ENCODE results near the gene EEFSEC.
A peak's percentile ranks its signal among the peaks of the same experiment; 100 is the strongest.

EEFSEC gene

DNA sequence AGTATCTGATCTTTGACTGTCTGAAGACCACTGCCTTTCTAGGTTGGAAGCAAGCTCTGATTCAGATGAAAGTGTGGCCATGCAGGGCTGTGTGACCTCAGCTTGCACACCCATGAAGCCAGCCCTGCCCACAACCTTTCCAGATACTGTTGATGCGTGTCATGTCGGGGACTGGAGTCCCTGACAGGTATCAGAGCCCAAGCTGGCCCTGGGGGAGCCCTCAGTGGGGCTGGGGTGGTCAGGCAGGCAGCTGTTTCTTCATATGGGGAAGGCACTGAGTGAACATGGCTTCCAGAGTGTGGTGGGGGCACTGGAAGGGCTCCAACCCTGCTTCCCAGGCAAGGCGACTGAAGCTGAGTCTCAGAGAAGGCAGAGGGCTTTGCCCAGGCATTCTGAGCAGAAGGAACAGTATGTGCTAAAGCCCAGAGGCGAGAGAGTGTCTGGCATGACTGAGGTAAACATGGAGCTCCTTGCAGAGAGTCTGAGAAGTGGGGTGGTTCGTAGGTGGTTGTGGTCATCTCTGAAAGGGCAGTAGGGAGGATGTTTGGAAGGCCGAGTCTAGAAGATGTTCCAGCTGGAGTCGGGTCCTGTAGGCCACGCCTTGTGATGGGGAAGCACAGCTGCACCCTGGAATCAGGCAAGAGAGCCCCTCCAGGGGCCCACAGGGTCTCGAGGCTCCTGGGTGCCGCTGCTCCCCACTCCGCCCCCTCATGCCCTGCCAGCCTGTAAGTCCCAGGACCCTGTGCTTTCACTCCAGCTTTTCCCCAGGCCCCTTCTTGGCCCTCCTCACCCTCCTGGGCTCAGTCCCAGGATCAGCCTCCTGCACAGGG lies 122.2 kb downstream of the EEFSEC start:
- no peak for DNase-seq

DNA sequence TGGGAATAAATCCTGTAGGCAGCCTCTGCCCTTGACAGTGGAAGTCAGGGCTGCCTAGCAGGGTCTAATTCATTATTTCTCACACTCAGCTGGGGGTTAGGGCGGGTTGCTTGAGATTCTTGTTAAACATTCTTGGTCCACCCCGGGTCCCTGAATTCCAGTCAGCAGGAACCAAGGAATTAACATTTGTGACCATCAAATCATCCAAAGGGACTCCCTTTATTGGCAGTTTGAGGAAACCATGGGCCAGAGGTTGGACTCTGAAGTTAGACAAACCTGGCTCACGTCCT lies 122.8 kb downstream of the EEFSEC start:
- no peak for DNase-seq

DNA sequence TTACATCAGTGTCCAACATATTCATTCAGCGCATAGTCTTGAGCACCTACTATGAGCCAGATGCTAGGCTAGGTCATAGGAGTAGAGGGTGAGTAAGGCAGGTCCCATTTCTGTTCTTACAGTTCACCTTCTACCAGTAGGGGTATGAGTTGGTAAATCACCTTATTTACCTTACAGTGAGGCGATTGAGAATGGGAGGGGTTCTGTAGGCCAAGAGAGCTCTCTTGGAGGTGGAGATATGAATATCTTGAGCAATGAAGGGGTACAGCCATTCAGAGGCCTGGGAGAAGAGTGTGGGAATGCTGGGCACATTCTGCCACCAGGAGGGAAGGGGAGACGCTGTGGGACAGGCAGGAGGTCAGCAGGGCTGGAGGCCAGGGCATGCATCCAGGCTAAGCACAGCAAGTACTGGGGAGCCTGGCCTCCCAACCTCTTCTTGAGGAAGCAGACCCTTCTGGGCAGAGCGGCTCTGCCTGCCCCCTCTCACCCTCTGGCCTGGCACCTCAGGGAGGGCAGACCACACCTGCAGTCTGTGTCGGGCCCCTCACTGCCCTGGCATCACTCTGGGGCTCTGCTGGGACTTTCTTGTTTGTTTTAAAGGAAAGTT lies 123.4 kb downstream of the EEFSEC start:
- DNase-seq, result no peak

DNA sequence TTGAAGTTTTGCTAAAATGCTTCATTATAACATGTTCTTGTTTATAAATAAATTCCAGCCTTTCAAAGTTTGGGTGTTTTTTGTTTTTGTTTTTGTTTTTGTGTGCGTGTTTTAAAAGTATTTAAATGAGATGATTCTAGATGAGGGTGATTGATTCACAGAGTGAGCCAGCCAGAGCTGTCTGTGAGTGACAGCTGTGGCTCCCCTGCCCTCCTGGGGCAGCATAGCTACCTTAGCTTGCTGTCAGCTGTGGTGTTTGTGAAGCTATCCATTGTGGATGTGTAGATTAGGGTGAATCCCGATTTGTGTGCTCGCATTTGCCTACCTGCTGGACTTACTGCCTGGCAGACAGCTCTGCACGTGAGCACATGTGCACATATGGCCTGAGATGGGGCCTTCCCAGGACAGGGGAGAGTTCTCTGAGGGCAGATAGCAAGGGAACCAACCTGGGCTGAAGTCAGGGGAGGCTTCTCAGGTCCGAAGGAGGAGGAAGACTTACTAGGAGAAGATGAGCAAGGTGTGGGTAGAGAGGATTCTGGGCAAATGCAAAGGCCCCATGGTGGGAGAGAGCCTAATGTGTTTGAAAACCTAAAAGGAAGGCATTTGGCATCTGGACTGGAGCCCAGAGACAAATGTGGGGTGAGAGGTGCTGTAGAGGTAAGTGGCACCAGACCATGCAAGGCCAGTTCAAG lies 124.2 kb downstream of the EEFSEC start:
- DNase-seq, result no peak

DNA sequence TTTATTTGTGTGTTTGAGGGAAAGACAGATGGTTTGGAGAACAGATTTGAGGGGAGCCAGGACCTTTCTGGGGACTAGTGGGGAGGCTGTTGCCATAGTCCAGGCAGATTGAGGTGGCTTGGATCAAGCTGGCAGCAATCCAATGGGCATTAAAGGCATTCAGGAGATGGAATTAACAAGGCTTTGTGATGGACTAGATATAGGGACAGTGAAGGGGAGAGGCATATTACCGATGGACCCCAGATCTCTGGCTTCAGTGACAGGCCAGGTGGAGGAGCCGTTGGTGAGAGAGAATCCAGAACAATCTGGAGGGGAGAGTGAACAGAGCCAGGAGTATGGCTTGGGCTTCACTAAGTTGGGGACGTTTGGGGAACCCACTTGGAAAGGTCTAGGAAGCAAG lies 124.8 kb downstream of the EEFSEC start:
- no peak for DNase-seq

DNA sequence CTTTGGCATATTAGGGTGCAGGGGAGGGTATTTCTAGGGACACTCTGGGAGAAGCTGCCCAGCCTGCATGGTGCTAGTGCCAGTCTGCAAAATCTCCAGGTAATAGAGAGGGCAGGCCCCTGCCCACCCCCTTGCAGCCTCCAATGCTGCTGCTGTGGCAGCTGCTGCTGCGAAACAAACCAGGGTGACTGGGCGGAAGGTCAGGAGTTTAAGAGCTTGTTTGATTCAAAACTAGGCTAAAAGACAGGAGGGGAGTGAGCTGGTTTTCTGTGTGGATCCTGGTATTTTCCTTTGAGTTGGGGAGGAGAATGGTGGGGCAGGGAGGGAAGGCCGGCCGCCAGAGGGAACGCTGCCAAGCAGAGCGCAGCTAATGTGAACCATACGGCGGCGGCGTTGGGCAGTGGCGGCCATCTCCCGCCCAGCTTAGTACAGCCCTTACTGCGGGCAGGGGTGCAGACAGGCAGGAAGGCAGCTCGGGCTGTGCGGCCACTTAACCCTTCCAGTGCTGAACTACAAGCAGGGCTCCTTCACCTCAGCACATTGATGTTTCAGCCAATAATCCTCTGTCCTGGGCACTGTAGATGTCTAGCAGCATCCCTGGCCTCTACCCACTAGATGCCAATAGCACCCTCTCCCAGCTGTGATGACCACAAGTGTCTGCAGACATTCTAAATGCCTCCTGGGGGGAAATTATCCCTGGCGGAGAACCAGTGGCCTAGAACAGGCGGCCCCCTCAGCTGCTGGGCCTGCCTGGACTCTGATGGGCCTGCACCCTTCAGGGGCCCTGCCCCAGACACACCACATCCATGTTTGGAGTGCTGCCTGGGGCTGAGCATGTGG lies 125.7 kb downstream of the EEFSEC start:
- peak; percentile 49 for DNase-seq

DNA sequence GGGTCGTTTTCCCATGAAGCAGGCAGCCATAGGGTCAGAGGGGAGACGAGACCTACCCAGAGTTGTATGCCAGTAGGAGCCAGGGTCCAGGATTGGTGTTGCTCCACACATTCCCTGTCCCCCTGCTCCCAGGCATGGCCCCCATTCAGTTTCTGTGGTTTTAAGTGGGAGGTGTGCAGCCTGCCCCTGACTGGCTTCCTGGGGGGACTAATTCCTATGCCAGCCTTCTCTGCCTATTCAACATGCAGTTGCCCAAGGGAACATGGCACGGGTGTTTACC lies 126.3 kb downstream of the EEFSEC start:
- DNase-seq, result no peak

DNA sequence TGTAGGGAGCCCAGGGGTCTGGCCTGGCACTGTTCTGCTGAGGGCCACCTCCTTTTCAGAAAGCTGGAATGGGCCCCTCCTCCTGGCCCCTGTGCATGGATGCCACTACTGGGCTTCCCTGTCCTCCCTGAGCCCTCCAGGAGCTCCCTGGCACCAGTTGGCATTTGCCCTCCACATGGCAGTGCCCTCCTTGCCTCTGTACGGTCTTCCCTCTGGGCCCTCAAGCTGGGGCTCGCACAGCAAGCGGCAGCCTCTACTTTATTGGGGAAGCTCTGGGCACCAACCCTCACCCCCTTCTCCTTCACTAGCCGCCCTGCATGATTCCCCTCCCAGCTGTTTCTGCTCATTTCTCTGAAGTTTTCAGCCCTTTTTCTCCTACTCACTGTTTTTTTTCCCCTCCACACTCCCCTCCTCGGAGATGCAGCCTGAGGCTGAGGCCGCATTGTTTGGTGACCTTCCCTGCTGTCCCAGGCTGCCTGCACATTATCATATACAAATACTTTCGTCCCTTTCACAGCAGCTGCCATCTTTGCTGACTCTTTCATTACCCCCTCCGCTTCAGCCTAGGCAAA lies 127.3 kb downstream of the EEFSEC start:
- DNase-seq, result peak; percentile 59

DNA sequence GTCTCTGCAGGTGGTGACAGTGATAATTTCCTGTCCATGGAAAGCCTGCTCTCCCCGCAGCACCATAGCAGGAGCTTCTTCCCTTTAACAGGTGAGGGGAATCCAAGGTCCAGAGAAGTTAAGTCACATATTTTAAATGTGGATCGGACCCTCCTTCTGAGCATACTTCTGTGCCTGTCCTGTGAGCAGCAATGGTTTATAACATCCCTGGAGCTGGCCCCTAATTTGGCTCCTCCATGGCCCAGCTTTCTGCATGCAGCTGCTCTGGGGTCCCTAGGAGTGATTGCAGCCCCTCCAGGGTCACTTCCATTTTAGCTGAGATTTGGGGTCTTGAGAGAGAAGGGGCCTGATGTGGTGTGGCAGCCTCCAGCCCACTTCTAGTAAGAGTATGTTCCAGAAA lies 127.8 kb downstream of the EEFSEC start:
- DNase-seq, result no peak

DNA sequence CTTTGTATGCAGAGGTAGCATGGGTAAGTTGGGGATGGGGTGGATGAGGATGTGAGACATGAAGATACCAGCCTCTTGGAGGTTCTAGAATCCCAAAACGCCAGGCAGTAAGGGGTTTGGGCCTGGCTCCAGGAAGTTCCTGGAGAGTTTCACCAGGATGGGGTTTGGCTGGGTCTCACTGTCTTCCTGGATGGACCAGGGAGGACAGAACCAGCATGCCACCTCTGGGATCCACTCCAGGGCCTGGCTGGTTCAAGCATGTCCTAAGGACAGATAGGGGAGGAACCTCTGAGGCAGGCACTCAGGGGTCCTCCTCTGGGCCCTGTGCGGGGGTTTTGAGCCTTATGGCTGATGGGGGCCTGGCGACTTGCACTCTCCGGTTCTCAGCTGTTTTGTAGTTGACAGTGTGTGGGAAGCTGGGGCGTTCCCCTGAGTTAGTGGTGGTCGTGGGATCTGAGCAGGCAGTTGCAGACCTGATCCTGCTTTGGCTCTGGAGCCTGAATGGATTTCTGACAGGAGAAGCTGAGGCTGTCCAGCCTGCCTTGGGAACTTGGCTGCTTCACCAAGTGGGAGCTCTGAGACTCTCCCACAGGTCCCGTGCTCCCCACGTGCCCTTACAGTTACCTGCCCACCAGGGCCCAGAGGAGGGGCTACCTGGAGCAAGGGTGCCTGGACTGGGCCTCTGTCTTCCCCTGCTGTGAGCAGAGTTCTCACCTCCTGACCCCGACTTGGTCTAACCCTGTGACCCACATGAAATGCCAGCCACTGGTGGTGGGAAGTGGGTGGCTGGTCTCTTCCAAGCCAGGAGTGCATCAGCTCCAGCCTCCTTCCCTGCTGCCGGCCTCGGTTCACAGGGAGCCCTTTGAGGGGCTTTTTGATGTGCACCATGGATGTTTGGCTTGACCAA lies 128.4 kb downstream of the EEFSEC start:
- DNase-seq, result no peak

DNA sequence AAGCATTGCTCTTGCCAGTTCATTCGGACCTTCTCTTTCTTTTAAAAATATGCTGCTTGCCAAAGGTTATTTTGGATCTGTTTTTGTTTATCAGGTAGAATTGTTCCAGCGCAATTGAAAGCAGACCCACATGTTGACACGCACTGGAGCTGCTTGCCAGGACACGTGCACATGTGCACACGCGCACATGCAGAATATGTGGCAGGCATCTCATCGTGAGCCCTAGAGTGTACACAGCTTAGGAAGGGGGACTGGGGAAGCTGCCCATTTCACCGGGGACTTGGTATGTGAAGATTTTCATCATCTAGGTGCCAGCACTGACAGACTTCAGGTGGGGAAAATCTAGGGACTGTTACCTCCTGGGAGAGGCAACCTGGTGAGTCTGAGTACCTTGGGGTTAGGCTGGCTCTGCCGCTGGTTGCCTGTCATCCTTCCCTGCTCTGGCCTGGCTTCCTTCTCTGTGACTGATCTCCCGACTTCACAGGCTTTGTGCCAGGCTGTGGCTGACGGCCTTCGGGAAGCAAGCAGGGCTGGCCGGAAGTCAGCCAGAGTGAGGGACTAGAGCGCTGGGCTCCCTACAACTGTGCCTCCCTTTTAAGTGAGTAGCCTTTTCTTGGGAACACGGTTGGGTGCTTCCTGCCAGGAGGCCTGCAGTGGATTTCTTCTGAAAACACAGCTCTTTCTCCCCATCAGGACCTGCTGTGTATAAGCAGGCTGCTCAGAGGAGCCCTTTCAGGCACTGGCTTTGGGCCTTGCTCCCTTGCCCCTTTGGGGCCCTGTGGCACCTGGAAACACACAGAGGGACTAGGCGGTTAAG lies 129.3 kb downstream of the EEFSEC start:
- peak; percentile 59 for DNase-seq

DNA sequence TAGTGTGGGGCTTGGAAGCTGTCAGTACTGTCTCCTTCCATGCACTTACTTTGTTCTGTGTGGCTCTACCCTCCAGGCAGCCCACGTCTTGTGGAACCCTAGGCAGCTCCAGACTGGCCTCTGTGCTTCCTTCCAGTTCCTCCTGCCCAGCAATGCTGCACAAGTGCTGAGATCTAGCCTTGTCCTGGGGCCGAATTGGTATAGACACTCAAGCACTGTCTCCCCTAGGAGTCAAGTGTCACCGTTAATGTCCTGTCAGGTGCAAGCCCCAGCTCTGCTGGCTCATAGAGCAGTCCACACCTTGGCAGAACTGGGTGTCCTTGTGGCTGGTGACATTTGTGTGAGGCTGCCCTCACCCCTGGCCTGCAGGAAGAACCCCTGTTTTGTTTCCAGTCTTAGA lies 130.1 kb downstream of the EEFSEC start:
- DNase-seq, result no peak

DNA sequence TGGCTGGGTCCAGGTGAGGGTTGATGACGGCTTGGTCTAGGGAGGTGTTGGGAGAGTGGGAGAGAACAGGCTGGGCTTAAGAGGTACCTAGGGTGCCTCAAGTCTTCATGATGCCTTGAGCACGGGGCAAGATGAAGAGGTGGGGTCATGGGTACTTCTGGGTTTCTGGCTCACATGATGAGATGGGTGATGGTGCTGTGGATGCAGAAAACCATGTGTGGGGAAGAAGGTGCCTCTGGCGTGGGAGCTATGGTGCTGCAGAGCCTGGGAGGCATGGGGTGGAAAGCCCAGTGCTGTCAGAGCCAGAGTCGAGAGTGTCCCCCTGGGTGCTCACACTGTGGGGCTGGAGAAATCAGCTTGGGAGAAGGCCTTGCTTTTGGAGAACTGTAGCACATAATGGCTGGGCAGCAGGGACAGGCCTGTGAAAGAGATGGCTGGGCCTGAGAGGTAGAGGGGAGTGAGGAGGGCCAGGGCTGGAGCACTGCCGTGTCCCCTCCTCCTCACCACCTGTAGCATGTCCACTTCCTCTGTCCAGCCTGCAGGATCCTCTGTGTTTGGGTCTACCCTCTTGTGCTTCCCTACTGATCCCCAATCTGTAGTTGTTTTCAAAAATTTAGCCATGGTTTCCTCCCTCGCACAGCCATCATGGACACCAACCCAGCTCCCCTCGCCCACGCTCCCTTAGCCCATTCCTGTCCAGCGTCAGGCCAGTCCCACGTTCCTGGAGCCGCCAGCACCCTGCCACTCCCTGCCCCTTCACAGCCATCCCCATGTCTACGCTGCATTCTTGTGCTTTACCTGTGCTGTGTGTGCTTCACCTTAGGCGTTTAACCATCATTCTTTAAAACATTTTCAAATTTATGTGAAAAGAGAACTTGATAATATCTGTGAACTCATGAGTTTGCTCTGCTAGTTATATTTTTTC lies 132.0 kb downstream of the EEFSEC start:
- no peak for DNase-seq

DNA sequence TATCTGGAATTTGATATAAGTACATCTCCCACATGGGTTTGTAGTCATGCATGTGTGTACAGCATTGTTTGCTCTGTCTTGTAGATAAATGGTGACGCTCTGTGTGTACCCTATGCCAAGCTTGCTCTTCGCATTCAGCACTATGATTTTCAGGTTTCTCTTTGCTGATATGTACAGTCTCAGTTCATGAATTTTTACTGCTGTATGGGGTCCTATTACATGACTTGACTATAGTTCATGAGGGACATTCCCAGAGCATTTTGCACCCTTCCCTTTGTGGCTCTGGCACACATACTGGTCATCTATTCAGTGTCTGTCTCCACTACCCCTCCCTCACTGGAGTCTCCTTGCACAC lies 132.7 kb downstream of the EEFSEC start:
- no peak for DNase-seq

DNA sequence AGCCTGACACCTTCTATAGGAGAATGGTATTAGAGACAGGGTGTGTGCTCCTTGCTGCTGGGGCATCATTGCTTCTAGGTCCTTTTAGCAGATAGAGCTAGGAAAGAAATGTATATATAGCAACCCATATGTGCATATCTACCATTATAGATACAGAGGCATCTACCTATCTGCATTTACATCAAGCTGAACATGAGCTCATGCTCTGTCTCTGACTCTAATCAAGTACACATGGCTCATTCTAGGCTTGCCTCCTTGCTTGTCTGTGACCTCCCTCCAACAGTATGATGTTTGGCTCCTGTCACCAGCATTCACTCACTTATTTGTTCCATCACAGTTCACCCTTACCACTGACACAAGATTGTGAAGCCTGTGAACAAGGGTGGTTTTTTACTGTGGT lies 133.4 kb downstream of the EEFSEC start:
- DNase-seq, result no peak

DNA sequence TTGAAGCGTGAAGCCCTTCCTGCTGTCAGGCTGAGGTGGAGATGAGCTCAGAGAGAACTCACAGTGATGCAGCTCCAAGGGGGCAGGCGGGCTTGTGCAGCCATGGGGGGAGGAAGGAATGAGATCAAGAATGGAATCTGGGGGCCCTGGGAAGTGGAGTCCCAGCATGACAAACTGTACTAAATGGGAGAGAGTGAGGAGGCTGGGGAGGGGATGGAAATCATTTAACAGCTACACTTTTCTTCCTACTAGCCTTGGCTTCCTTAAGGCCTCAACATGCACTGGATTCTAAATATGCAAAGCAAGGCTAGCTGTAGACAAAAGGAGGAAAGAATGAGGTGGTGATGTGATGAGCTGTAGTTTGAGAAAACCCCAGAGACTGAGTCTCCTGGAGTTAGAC lies 133.9 kb downstream of the EEFSEC start:
- DNase-seq, result no peak

DNA sequence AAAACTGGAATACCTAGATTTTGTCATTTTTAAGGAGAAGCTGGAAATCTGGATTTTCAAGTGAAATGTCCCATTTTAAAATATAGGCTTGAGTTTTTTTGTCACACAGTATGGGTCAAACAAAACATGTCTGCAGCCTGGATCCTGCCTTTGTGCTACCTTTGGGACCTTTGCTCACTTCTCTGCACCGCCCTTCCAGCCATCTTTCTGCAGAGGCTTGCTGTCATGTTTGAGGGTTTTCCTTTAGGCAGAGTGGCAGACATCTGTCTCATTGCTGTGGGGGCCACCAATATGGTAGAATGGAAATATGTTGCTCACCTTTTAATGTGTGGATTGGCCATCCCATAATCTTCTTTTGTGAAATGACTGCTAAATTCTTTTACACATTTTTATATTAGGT lies 136.3 kb downstream of the EEFSEC start:
- no peak for DNase-seq

DNA sequence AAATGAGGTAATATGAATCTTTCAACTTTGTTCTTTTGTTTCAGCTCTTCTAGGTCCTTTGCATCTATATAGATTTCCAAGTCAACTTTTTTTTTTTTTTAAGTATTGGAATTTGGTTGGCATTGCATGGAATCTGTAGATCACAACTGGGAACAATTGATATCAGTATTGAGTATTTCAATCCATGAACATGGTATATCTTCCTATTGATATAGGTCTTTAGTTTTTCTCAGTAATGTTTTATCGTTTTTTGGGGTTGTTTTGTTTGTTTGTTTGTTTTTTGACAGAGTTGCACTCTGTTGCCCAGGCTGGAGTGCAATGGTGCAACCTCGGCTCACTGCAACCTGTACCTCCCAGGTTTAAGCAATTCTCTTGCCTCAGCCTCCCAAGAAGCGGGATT lies 137.2 kb downstream of the EEFSEC start:
- no peak for DNase-seq

DNA sequence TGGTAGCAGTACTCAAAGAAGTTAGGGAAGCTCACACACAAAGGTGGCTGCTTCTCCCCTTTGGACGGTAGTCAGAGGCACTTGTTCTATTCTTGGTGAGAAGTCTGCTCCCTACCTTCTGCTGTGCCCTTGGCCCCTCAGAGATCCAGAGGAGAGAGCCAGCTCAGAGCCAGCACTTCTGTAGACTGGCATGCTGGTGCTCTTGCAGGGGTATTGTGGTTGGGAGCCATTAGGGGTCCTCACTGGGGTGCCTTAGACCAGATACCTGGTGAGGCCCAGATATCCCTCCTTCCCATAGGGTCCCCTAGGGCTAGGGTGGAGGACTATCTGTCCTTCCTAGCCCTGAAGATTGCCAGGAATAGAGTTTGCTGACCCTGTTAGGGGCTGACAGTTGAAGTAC lies 140.6 kb downstream of the EEFSEC start:
- no peak for DNase-seq

DNA sequence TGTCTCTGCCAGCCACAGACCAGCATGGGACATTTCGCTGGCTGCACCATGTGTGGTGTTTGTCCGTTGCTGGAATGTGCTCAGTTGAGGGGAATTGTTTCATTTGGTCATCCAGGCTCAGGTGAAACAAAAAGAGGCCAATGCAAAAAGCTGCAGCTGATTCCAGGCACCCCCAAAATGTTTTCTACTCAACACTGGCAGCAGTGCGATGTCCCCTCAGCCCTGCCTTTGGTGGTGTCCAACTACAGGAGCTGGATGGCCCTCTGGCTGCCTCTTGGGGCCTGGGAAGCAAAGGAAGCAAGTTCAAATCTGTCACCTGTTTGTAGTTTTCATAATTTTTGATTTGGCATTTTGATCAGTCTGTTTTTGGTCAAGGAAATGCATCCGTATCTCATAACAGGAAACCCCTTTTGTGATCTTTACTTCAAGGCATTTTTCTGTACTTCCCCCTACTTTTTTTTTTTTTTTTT lies 141.8 kb downstream of the EEFSEC start:
- DNase-seq, result no peak

Data from NCI-H2029 (cell line).